ENCODE measurements around the gene PTP4A1.
"Not testable (repeated sequence)": the region's sequence is repeated elsewhere in the genome, so short reads cannot be mapped to it uniquely, and the experiment has no call there.

Gene PTP4A1

GRCh38 chr6:63572044-63572746 is at the start of gene PTP4A1, which contains the start of gene LOC128125822:
TSS of gene PTP4A1 (plus strand) at chr6:63572480. CDS start at chr6:63576881, 4,401 bp downstream.
TSS of gene LOC128125822 (plus strand) at chr6:63572480.
- DNase-seq (ENCODE audit: low read depth in 2 of 2) = peak; percentile 94 to 95

GRCh38 chr6:63522911-63523287 is 49.4 kb upstream of the PTP4A1 start:
- DNase-seq (ENCODE audit: low read depth in 2 of 2) = not testable (repeated sequence)

- DNase-seq (ENCODE audit: low read depth in 2 of 2) = no peak
Observed at GRCh38 chr6:63523630-63524029, 48.6 kb upstream of the PTP4A1 start.

- no peak for DNase-seq (ENCODE audit: low read depth in 2 of 2)
Observed at GRCh38 chr6:63525186-63525878, 46.9 kb upstream of the PTP4A1 start.

- DNase-seq (ENCODE audit: low read depth in 2 of 2) = no peak
Observed at GRCh38 chr6:63526931-63527330, 45.3 kb upstream of the PTP4A1 start.

GRCh38 chr6:63527658-63528514 is 44.4 kb upstream of the PTP4A1 start:
- no peak for DNase-seq (ENCODE audit: low read depth in 2 of 2)

- no peak for DNase-seq (ENCODE audit: low read depth in 2 of 2)
Observed at GRCh38 chr6:63529498-63529897, 42.8 kb upstream of the PTP4A1 start.

- DNase-seq (ENCODE audit: low read depth in 2 of 2) = no peak
Observed at GRCh38 chr6:63530182-63530581, 42.1 kb upstream of the PTP4A1 start.

- DNase-seq (ENCODE audit: low read depth in 2 of 2) = no peak
Observed at GRCh38 chr6:63530991-63531390, 41.3 kb upstream of the PTP4A1 start.

GRCh38 chr6:63533026-63533425 is 39.3 kb upstream of the PTP4A1 start:
- no peak for DNase-seq (ENCODE audit: low read depth in 2 of 2)

GRCh38 chr6:63533952-63534351 is 38.3 kb upstream of the PTP4A1 start:
- DNase-seq (ENCODE audit: low read depth in 2 of 2) = no peak

- no peak for DNase-seq (ENCODE audit: low read depth in 2 of 2)
Observed at GRCh38 chr6:63537201-63537958, 34.9 kb upstream of the PTP4A1 start.

GRCh38 chr6:63537959-63538300 is 34.4 kb upstream of the PTP4A1 start:
- DNase-seq (ENCODE audit: low read depth in 2 of 2) = no peak

GRCh38 chr6:63538550-63538949 is 33.7 kb upstream of the PTP4A1 start:
- DNase-seq (ENCODE audit: low read depth in 2 of 2) = no peak

- DNase-seq (ENCODE audit: low read depth in 2 of 2) = no peak
Observed at GRCh38 chr6:63543001-63543400, 29.3 kb upstream of the PTP4A1 start.

- DNase-seq (ENCODE audit: low read depth in 2 of 2) = no peak
Observed at GRCh38 chr6:63543982-63544381, 28.3 kb upstream of the PTP4A1 start.

- no peak for DNase-seq (ENCODE audit: low read depth in 2 of 2)
Observed at GRCh38 chr6:63546236-63546635, 26.0 kb upstream of the PTP4A1 start.

GRCh38 chr6:63546697-63547096 is 25.6 kb upstream of the PTP4A1 start:
- DNase-seq (ENCODE audit: low read depth in 2 of 2) = no peak

- no peak for DNase-seq (ENCODE audit: low read depth in 2 of 2)
Observed at GRCh38 chr6:63549076-63549475, 23.2 kb upstream of the PTP4A1 start.

- DNase-seq (ENCODE audit: low read depth in 2 of 2) = no peak
Observed at GRCh38 chr6:63553208-63553607, 19.1 kb upstream of the PTP4A1 start.

GRCh38 chr6:63553900-63554299 is 18.4 kb upstream of the PTP4A1 start:
- no peak for DNase-seq (ENCODE audit: low read depth in 2 of 2)

GRCh38 chr6:63554782-63555181 is 17.5 kb upstream of the PTP4A1 start:
- no peak for DNase-seq (ENCODE audit: low read depth in 2 of 2)
